Measurements from ENCODE around the gene CLASRP.

GRCh38 chr19:45066921-45067661 is 28.2 kb downstream of the CLASRP start:
- TF ChIP-seq CTCF (IDR thresholded peaks at IDR 0.05) (no peak), POLR2A (IDR thresholded peaks at IDR 0.05) (no peak)

All from breast epithelium (tissue), 3 donors.